ENCODE results near the gene VEGFC.

The VEGFC gene

GRCh38 chr4:176717237-176717636 is 75.5 kb downstream of the VEGFC start:
- ATAC-seq (ENCODE audit: low read depth), result no peak
- H3K27me3 ChIP-seq (ENCODE audit: insufficient read depth, poor library complexity, severe bottlenecking), result no peaks in the 10 kb centered on the region
- H3K4me3 ChIP-seq (ENCODE audit: severe bottlenecking), result no peak overlapping the region
- H3K36me3 ChIP-seq (ENCODE audit: low read depth), result peaks cover 86% of the 10 kb centered on the region
- peaks cover 17% of the 10 kb centered on the region for H3K4me1 ChIP-seq (ENCODE audit: insufficient read depth, poor library complexity, severe bottlenecking)
- no peak for DNase-seq (ENCODE audit: low spot score)
- TF ChIP-seq CTCF (IDR thresholded peaks at IDR 0.05; ENCODE audit: poor library complexity, severe bottlenecking), result no peak
- no peak overlapping the region for H3K27ac ChIP-seq (ENCODE audit: poor library complexity, severe bottlenecking)
- no peaks in the 10 kb centered on the region for H3K9me3 ChIP-seq (ENCODE audit: severe bottlenecking)

- DNase-seq (ENCODE audit: low spot score) (no peak), ATAC-seq (ENCODE audit: low read depth) (peak; percentile 38)
- peaks cover 86% of the 10 kb centered on the region for H3K36me3 ChIP-seq (ENCODE audit: low read depth)
- H3K27me3 ChIP-seq (ENCODE audit: insufficient read depth, poor library complexity, severe bottlenecking), result no peaks in the 10 kb centered on the region
- no peak overlapping the region for H3K4me3 ChIP-seq (ENCODE audit: severe bottlenecking)
- peak overlapping the region; percentile 83 for H3K27ac ChIP-seq (ENCODE audit: poor library complexity, severe bottlenecking)
- H3K9me3 ChIP-seq (ENCODE audit: severe bottlenecking), result no peaks in the 10 kb centered on the region
- no peak for TF ChIP-seq CTCF (IDR thresholded peaks at IDR 0.05; ENCODE audit: poor library complexity, severe bottlenecking)
- H3K4me1 ChIP-seq (ENCODE audit: insufficient read depth, poor library complexity, severe bottlenecking), result peaks cover 54% of the 10 kb centered on the region
Measured at GRCh38 chr4:176709417-176709816, 83.3 kb downstream of the VEGFC start.

- no peak for TF ChIP-seq CTCF (IDR thresholded peaks at IDR 0.05; ENCODE audit: poor library complexity, severe bottlenecking)
- peaks cover 54% of the 10 kb centered on the region for H3K4me1 ChIP-seq (ENCODE audit: insufficient read depth, poor library complexity, severe bottlenecking)
- peak overlapping the region; percentile 83 for H3K27ac ChIP-seq (ENCODE audit: poor library complexity, severe bottlenecking)
- peak; percentile 87 for ATAC-seq (ENCODE audit: low read depth)
- H3K9me3 ChIP-seq (ENCODE audit: severe bottlenecking), result no peaks in the 10 kb centered on the region
- no peak for DNase-seq (ENCODE audit: low spot score)
- no peaks in the 10 kb centered on the region for H3K27me3 ChIP-seq (ENCODE audit: insufficient read depth, poor library complexity, severe bottlenecking)
- H3K4me3 ChIP-seq (ENCODE audit: severe bottlenecking), result no peak overlapping the region
- peaks cover 86% of the 10 kb centered on the region for H3K36me3 ChIP-seq (ENCODE audit: low read depth)
Measured at GRCh38 chr4:176708771-176709311, 83.9 kb downstream of the VEGFC start.

GRCh38 chr4:176690716-176691115 is 102.0 kb downstream of the VEGFC start:
- Histone ChIP-seq H3K27ac (ENCODE audit: poor library complexity, severe bottlenecking) (no peak overlapping the region), H3K4me1 (ENCODE audit: insufficient read depth, poor library complexity, severe bottlenecking) (no peaks in the 10 kb centered on the region), H3K9me3 (ENCODE audit: severe bottlenecking) (no peaks in the 10 kb centered on the region), H3K27me3 (ENCODE audit: insufficient read depth, poor library complexity, severe bottlenecking) (no peaks in the 10 kb centered on the region), H3K4me3 (ENCODE audit: severe bottlenecking) (no peak overlapping the region), H3K36me3 (ENCODE audit: low read depth) (peaks cover 61% of the 10 kb centered on the region)
- no peak for TF ChIP-seq CTCF (IDR thresholded peaks at IDR 0.05; ENCODE audit: poor library complexity, severe bottlenecking)
- no peak for DNase-seq (ENCODE audit: low spot score)
- no peak for ATAC-seq (ENCODE audit: low read depth)

- peaks cover 53% of the 10 kb centered on the region for H3K36me3 ChIP-seq (ENCODE audit: low read depth)
- no peak overlapping the region for H3K27ac ChIP-seq (ENCODE audit: poor library complexity, severe bottlenecking)
- ATAC-seq (ENCODE audit: low read depth) (no peak), DNase-seq (ENCODE audit: low spot score) (no peak)
- H3K27me3 ChIP-seq (ENCODE audit: insufficient read depth, poor library complexity, severe bottlenecking), result no peaks in the 10 kb centered on the region
- H3K4me1 ChIP-seq (ENCODE audit: insufficient read depth, poor library complexity, severe bottlenecking), result no peaks in the 10 kb centered on the region
- no peaks in the 10 kb centered on the region for H3K9me3 ChIP-seq (ENCODE audit: severe bottlenecking)
- TF ChIP-seq CTCF (IDR thresholded peaks at IDR 0.05; ENCODE audit: poor library complexity, severe bottlenecking), result no peak
- H3K4me3 ChIP-seq (ENCODE audit: severe bottlenecking), result no peak overlapping the region
Measured at GRCh38 chr4:176680668-176681180, 112.0 kb downstream of the VEGFC start.

Data from RWPE2 (cell line).